Forelimb muscle (tissue), 1 donor: Measurements from ENCODE around the gene PNRC1. TPM values are rescaled to one million over a fixed set of nuclear protein-coding genes. Genes with fewer than 3 reads are reported as not detected.
"Not testable (repeated sequence)": the region's sequence is repeated elsewhere in the genome, so short reads cannot be mapped to it uniquely, and the experiment has no call there.

Experiments used
- DNase-seq: peaks from one replicate; pipeline ENCODE4 v3.0.0-alpha.2; 2013; ENCODE audit warnings: low read depth
- polyA plus RNA-seq: library from polyadenylated mRNA; unstranded; fragments of 120-200 nt; gene quantifications from one replicate; pipeline ENCODE4 v1.2.1, GENCODE V29; 2013; ENCODE audit not compliant: insufficient read length

PNRC1 gene
- 102 TPM for polyA plus RNA-seq

- peak; percentile 96 for DNase-seq
These were observed at the start of gene PNRC1 for GRCh38 chr6:89080281-89081128. PNRC1 (plus strand) TSS chr6:89080751; CDS start chr6:89080895, 144 bp downstream.

DNA sequence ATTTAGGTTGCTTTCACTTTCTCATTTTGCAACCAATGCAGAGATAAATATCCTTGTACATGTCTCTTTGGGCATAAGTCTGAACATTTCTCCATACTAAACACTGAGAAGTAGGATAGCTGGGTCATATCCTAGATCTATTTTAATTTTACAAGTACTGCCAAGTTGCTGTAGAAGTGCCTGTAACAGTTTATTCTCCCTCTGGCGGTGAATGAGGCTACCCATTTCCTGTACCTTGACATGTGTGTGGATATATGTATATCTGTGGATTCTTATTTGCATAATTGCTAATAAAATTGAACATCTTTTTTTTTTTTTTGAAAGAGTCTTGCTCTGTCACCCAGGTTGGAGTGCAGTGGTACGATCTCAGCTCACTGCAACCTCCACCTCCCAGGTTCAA is 48.0 kb upstream of the PNRC1 start:
- DNase-seq, result no peak

- DNase-seq, result no peak
These were observed 47.1 kb upstream of the PNRC1 start for GRCh38 chr6:89033461-89033860.

GRCh38 chr6:89034116-89034515 is 46.4 kb upstream of the PNRC1 start:
- DNase-seq, result not testable (repeated sequence)

DNA sequence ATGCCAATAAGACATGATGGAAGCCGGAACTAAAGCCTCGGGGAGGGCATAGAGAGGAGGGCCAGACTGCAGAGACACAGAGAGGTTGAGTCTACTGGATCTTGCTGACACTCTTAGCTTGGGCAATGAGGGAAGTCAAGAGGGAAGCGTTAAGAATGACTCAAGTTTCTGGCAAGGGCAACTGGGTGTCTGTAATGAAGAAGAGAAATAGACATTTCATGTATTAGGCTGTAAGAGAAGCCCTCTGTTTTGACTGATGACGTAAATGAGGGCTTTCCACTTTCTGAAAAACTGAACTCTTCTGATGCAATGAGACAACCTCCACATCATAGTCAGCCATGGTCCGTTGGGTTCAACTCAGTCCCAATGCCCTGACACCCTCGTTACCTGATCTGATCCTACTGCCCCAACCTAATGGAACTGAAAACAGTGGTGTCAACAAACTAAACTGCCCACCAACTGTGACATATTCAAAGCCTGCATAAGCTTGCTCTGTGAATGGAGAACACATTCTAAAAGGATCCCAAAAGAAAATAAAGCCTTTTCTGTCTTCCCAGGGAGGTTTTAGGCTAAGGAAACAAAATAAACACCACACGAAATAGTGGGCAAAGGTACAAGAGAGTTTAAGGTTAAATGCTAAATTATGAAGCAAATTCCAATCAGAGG is 45.8 kb upstream of the PNRC1 start:
- no peak for DNase-seq

DNA sequence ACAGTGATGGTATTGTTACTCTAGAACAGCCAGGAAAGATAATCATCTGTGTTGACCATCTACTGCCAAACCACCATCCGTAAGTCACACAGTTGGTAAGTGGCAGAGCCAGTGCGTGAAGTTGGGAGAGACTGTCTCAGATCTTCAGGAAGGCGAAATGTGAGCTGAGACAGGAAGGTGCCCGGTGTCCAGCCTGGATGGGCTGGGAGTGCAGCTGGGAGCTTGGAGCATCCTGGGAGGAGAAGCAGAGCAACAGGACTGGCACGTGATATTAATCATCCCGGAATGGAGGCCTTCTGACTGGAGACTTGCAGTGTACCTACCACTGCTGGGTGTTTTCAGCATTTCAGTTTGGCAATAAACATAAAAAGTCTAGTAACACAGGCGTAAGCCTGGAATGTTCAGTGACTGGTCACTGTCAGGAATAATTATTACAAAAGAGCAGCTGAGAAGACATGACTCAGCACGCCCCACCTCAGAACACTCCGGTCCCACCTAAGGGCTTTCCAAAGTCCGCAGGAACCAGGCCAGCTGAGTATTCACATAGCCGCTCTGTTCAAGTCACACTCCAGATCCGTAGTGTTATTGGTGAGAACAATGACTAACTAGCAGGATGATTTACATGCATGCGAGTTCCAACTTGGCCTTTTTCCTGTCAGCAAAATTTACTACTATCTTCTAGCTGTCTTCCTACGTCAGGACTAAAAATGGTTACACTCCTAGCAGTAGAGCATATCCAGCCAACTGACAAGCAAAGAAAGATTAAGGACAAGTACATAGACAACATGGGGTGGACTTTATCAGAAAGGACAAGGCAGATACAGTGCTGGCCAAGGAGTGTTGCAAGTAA is 45.1 kb upstream of the PNRC1 start:
- no peak for DNase-seq

DNA sequence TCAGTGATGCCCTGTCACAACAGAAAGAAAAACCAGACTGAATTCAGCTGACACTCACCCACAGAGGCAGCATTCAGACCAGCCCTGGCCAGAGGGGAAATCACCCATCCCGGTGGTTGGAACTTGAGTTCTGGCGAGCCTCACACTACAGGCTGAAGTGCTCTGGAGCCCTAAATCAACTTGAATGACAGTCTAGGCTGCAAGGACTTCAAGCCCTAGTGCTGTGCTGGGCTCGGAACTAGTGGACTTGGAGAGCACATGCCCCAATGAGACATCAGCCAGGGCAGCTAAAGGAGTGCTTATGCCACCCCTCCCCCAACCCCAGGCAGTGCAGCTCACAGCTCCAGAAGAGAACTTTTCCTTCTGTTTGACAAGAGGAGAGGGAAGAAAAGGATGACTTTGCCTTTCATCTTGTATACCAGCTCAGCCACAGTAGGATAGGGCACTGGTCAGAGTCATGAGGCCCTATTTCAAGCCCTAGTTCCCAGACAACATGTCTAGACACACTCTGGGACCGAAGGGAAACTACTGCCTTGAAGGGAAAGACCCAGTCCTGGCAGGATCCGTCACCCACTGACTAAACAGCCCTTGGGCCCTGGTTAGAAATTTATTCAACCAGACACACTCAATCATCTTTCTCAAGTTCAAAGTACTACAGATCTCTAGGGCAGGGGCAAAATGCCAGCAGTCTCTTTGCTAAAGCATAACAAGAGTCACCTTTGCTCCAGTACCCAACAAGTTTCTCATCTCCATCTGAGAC is 43.2 kb upstream of the PNRC1 start:
- no peak for DNase-seq

GRCh38 chr6:89037901-89038293 is 42.7 kb upstream of the PNRC1 start:
- DNase-seq, result not testable (repeated sequence)

DNA sequence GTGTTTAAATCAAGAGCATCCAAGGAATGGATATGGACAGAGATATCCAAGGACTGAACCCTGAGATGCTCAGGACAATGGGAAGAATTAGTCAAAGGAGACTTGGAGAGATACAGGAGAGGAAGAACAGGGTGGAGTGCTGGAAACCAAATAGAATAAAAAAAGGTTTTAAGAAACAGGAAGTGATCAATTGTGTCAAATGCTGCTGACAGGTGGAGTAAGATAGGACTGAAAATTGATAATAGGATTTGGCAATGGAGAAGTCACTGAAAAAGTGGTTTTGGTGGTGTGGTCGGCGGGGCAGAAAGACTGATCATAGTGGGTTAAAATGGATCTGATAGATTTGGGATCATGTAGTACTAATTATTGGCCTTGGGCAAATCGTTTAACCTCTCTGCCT is 37.9 kb upstream of the PNRC1 start:
- DNase-seq, result no peak

DNA sequence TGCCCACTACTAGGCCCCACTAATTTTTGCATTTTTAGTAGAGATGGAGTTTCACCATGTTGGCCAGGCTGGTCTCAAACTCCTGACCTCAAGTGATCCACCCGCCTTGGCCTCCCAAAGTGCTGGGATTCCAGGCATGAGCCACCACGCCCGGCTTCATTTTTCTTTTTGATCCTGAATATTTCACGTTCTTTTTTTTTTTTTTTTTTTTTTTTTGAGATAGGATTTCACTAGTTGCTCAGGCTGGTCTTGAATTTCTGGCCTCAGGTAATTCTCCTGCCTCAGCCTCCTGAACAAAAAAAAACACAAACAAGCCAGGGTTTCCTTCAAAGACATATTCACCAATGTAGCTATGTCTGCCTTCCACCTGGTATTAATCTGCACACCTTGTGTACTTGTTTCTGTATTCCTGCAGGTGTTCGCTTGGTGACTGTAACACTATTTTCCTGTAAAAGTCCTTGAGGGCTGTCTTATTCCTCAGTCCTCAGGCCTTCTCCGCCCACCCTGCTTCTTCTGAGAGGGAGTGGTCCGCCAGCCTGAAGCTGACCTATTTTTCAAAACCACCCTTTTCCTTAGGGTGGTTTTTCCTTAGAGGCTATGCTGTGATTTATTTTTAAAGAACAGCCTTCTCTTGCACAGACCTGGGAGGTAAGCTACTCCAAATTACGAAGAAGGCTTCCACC is 36.1 kb upstream of the PNRC1 start:
- DNase-seq, result no peak

DNA sequence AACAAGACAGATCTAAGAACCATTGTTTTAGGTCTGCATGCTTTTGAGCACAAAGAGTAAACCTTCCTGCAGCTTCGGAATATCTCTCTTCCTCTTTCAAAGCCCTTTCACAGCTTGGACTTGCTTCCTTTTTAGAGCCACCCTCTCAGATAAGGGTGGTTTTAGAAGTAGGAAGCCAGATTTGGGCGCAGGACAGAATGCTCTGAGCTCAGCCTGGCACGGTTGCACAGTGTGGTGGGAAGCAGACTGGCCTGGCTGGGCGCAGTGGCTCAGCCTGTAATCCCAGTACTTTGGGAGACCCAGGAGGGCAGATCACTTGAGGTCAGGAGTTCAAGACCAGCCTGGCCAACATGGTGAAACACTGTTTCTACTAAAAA is 35.6 kb upstream of the PNRC1 start:
- no peak for DNase-seq

DNA sequence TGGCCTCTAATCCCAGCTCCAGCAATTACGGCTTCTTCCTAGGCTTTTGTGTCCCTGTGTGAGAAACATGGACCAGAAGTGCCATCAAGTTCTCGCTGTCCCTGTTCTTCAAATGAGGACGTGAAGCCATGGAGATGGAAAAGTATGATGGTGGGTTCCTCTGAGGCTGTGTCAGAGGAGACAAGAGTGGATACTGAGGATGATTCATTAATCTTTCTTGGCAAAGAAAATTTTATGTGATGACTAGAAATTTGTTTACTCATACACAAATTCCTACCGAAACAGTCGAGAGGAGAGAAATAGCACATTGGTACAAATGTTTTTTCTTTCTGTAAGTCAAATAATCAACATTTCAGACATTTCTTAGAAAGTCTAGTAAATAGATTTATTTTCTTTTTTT is 35.0 kb upstream of the PNRC1 start:
- DNase-seq, result no peak

DNA sequence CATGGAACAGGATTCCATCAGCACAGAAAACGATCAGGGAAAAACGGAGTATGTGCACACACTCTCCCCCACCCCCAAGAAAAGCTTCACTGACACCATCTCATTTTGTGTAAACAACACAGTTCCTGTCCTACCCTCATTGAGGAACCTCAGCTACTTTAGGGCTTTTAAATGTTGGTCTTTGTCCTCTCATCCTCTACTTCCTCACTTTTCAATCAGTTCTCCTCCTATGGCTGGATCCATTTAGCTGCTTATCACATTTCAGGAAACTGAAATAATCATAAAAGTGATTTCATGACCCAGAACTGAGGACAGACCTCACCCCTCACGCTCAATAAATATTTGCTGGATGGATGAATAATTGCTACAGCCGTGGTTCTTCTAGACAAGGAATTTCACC is 33.1 kb upstream of the PNRC1 start:
- DNase-seq, result no peak

GRCh38 chr6:89048288-89048923 is 32.1 kb upstream of the PNRC1 start:
- no peak for DNase-seq

GRCh38 chr6:89048985-89049384 is 31.6 kb upstream of the PNRC1 start:
- no peak for DNase-seq

GRCh38 chr6:89050155-89050554 is 30.4 kb upstream of the PNRC1 start:
- DNase-seq, result no peak

- DNase-seq, result no peak
These were observed 29.9 kb upstream of the PNRC1 start for GRCh38 chr6:89050697-89051096.

DNA sequence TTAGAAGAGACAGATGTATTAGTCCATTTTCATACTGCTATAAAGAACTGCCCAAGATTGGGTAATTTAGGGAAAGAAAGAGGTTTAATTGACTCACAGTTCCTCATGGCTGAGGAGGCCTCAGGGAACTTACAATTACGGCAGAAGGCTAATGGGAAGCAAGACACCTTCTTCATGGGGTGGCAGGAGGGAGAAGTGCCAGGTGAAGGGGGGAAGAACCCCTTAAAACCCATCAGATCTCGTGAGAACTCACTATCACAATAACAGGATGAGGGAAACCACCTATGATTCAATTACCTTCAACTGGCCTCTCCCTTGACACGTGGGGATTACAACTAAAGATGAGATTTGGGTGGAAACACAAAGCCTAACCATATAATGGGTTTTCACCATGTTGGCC is 28.9 kb upstream of the PNRC1 start:
- DNase-seq, result no peak

- DNase-seq, result no peak
These were observed 26.3 kb upstream of the PNRC1 start for GRCh38 chr6:89054208-89054607.

DNA sequence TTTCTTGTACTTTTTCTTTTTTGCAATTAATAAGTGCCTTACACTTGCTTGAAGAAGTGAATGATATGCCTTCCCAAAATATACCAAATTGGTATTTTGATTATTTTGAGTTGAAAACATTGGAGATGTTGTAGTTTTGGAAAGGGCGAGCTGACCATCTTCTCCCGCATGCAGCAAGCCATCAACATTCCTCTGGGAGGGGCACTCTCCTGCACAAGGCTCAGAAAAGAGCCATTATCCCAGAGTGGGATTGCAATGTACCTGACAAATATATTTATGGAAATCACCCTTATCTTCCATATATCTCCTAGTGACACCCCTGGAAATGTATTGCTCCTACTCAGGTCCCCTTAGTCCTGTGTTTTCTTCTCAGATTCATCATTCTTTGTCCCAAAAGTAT is 22.8 kb upstream of the PNRC1 start:
- no peak for DNase-seq

DNA sequence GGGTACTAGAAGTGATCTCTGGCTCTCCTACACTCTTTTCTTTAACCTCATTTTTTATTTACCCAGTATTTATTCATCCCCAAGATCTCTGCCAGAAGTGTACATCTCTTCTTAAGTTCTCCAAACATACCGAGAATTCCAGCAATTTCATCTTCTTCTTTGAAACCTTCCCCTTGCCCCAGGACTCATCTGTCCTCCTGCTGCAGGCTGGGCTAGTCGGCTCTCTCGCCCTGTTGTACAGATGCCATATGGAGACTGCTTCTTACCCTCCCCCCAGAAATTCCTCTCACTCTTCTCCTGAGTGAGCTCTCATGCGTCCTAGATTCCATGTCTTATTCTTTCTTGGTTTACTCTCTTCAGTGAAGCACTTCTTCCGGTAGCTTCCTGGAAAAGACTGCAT is 21.9 kb upstream of the PNRC1 start:
- DNase-seq, result no peak
